Posterior vena cava (tissue), 2 donors: ENCODE data around the gene CDH23. TPM values are rescaled to one million over a fixed set of nuclear protein-coding genes. Genes with fewer than 3 reads are reported as not detected.

Source experiments
- DNase-seq: peaks from one replicate; pipeline ENCODE4 v3.0.0-alpha.2; 2020; ENCODE audit warnings: low spot score
- intact Hi-C, 2 donors: fragments of 100-400 bp; cut with DNase I; formaldehyde crosslinking; loops; one replicate each; pipeline versions ENCODE4 v1.14.1 to v1.14.2; 2022 to 2023
- total RNA-seq, 2 donors: library from RNA; stranded (reverse); fragmentation: NEBNext Ultra II Directional; extraction: Animal tissue kit (Norgen Biotek cat#: 25700); gene quantifications; one replicate each; pipeline ENCODE4 v1.2.1, GENCODE V29; 2021
- donor health status: DM: yes; HTN: yes; CAD: no.
- donor health status: DM: yes; HTN: yes; CAD: no.

The CDH23 gene
- total RNA-seq, 2 donors from 2014 or later, result 24.5 to 43.0 TPM

- intact Hi-C loops, result no loop called here
- DNase-seq, result peak; percentile 70
Observed at GRCh38 chr10:71367271-71367670, 29.4 kb upstream of the CDH23 start.

GRCh38 chr10:71368176-71368575 is 28.5 kb upstream of the CDH23 start:
- peak; percentile 34 for DNase-seq
- intact Hi-C loops, result no loop called here

- peak; percentile 2 for DNase-seq
- intact Hi-C loops, result no loop called here
Observed at GRCh38 chr10:71368643-71369042, 28.1 kb upstream of the CDH23 start.

- intact Hi-C loops, result no loop called here
- peak; percentile 40 for DNase-seq
Observed at GRCh38 chr10:71369602-71370001, 27.1 kb upstream of the CDH23 start.

- DNase-seq, result no peak
- intact Hi-C loops, result no loop called here
Observed at GRCh38 chr10:71370031-71370430, 26.7 kb upstream of the CDH23 start.

- peak; percentile 11 for DNase-seq
- intact Hi-C loops, result no loop called here
Observed at GRCh38 chr10:71371750-71372166, 25.0 kb upstream of the CDH23 start.

- peak; percentile 59 for DNase-seq
- intact Hi-C loops, result no loop called here
Observed at GRCh38 chr10:71372882-71373495, 23.7 kb upstream of the CDH23 start.

- peak; percentile 64 for DNase-seq
- intact Hi-C loops, result no loop called here
Observed at GRCh38 chr10:71374481-71375233, 22.1 kb upstream of the CDH23 start.

- intact Hi-C loops, result no loop called here
Observed at GRCh38 chr10:71375952-71376351, 20.8 kb upstream of the CDH23 start.

GRCh38 chr10:71378336-71379117 is 18.2 kb upstream of the CDH23 start:
- intact Hi-C loops, result no loop called here
- peak; percentile 45 for DNase-seq

More at GRCh38 chr10:71375952-71376351, 20.8 kb upstream of the CDH23 start:
- no peak for DNase-seq

GRCh38 chr10:71379118-71379766 is 17.5 kb upstream of the CDH23 start:
- DNase-seq, result no peak
- intact Hi-C loops, result no loop called here

- DNase-seq, result no peak
- intact Hi-C loops, result loop anchor here in 1 of 2 donors (10.0 kb wide), 1 partner anchor 334 kb away; the partner anchor contains the start of gene C10orf105
Observed at GRCh38 chr10:71380841-71381240, 15.9 kb upstream of the CDH23 start.

GRCh38 chr10:71381611-71382010 is 15.1 kb upstream of the CDH23 start:
- peak; percentile 15 for DNase-seq
- intact Hi-C loops, result loop anchor here in 1 of 2 donors (10.0 kb wide), 1 partner anchor 333 kb away; the partner anchor contains the start of gene C10orf105

GRCh38 chr10:71382028-71382427 is 14.7 kb upstream of the CDH23 start:
- no peak for DNase-seq
- intact Hi-C loops, result loop anchor here in 1 of 2 donors (10.0 kb wide), 1 partner anchor 333 kb away; the partner anchor contains the start of gene C10orf105

- DNase-seq, result peak; percentile 28
- intact Hi-C loops, result loop anchor here in 1 of 2 donors (10.0 kb wide), 1 partner anchor 332 kb away; the partner anchor contains the start of gene C10orf105
Observed at GRCh38 chr10:71382757-71383156, 14.0 kb upstream of the CDH23 start.

GRCh38 chr10:71383972-71384687 is 12.6 kb upstream of the CDH23 start:
- intact Hi-C loops, result loop anchor here in 1 of 2 donors (10.0 kb wide), 1 partner anchor 331 kb away; the partner anchor contains the start of gene C10orf105
- DNase-seq, result peak; percentile 91

GRCh38 chr10:71388171-71388570 is 8.5 kb upstream of the CDH23 start:
- no peak for DNase-seq
- intact Hi-C loops, result loop anchor here (5.0 to 10.0 kb wide), 2 partner anchors 224 to 327 kb away; partner anchors contain the start of gene C10orf105 (in 1 of the 2)

GRCh38 chr10:71388583-71389310 is 8.0 kb upstream of the CDH23 start:
- DNase-seq, result no peak
- intact Hi-C loops, result loop anchor here (5.0 to 10.0 kb wide), 2 partner anchors 224 to 326 kb away; partner anchors contain the start of gene C10orf105 (in 1 of the 2)
